Mononuclear cell (primary cell): ENCODE measurements around the gene COX7B. TPM values are rescaled to one million over a fixed set of nuclear protein-coding genes. Genes with fewer than 3 reads are reported as not detected.
"Not testable (repeated sequence)": the region's sequence is repeated elsewhere in the genome, so short reads cannot be mapped to it uniquely, and the experiment has no call there.

Source experiments
- H3K27me3 ChIP-seq: 2 replicates; pipeline ENCODE4 v1.6.0; 2011; ENCODE audit warnings: low read length, control low read depth; ENCODE audit not compliant: insufficient read depth
- H3K4me1 ChIP-seq: 2 replicates; pipeline ENCODE4 v1.5.1; 2011; ENCODE audit warnings: mild to moderate bottlenecking, low read length, control low read depth; ENCODE audit not compliant: insufficient read depth
- H3K4me3 ChIP-seq: 2 replicates; pipeline ENCODE4 v1.5.1; 2011; ENCODE audit warnings: mild to moderate bottlenecking, low read length, moderate library complexity
- H3K9me3 ChIP-seq: 2 replicates; pipeline ENCODE4 v1.5.1; 2011; ENCODE audit warnings: low read depth, mild to moderate bottlenecking, control low read depth, low read length
- total RNA-seq: library from RNA; depleted of rRNA; stranded (reverse); fragments of >200 nt; gene quantifications from one replicate; pipeline ENCODE4 v1.2.3, GENCODE V29; 2012

COX7B gene
- total RNA-seq, 1 donor: 217 TPM

DNA sequence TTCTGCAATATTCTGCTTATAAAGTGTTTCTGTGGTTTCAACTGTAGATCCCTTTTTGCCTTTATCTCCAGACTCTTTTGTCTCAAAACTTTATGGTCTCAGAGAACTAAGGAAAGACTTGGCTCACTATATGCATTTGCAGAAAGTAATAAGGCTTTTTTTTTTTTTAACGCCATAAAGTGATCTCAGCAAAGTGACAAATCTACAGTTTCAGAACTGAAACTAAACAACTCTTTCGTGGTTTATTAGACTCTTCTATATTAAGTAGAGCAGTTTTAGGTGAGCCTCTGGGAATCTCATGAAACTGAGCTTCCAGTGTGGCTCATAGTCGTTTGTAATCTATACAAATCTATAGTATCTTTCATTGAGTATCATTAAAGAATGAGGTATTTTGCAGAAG, 26.5 kb downstream of the COX7B start:
- peaks cover 11% of the 10 kb centered on the region for H3K4me1 ChIP-seq
- H3K9me3 ChIP-seq: no peaks in the 10 kb centered on the region
- H3K4me3 ChIP-seq: no peak overlapping the region
- no peaks in the 10 kb centered on the region for H3K27me3 ChIP-seq

- H3K4me3 ChIP-seq: no peak overlapping the region
- H3K9me3 ChIP-seq: no peaks in the 10 kb centered on the region
- H3K27me3 ChIP-seq: no peaks in the 10 kb centered on the region
- peaks cover 7% of the 10 kb centered on the region for H3K4me1 ChIP-seq
Measured at GRCh38 chrX:77930581-77930980, 31.3 kb downstream of the COX7B start.

DNA sequence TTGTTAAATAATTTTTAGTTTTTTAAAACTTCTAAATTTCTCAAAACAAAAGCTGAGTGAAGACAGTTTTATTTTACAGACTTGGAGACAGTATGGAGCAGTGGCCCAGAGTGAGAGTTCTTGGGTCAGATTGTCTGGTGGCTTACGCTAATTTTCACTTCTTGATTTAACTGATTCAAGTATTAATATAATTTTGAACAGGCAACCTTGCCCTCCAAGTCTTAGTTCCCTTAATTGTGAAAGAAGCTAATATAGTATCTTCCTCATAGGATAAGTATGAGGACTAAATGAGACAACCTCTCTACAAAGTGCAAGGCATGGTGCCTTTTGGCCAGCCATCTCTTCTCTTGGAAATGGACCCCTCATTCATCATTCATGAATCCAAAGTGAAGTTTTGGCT, 36.6 kb downstream of the COX7B start:
- H3K4me1 ChIP-seq: peaks cover 5% of the 10 kb centered on the region
- no peaks in the 10 kb centered on the region for H3K27me3 ChIP-seq
- no peaks in the 10 kb centered on the region for H3K9me3 ChIP-seq
- H3K4me3 ChIP-seq: no peak overlapping the region

DNA sequence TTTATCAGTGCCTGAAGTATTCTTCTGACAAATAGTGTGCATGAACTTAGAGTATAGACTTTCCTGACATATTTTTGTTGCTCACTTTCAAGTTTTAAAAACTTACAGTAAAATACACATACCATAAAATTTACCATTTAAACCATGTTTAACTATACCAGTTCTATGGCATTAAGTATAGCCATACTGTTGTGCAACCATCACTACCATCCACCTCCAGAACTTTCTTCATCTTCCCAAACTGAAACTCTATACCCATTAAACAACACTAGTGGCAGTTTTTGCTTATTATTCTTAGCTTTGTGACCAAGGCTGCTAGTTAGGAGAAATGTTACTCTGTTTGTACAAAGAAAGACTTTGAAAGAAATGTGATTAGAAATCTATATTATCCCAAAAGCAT, 37.0 kb downstream of the COX7B start:
- peaks cover 5% of the 10 kb centered on the region for H3K4me1 ChIP-seq
- no peaks in the 10 kb centered on the region for H3K27me3 ChIP-seq
- H3K4me3 ChIP-seq: no peak overlapping the region
- no peaks in the 10 kb centered on the region for H3K9me3 ChIP-seq

DNA sequence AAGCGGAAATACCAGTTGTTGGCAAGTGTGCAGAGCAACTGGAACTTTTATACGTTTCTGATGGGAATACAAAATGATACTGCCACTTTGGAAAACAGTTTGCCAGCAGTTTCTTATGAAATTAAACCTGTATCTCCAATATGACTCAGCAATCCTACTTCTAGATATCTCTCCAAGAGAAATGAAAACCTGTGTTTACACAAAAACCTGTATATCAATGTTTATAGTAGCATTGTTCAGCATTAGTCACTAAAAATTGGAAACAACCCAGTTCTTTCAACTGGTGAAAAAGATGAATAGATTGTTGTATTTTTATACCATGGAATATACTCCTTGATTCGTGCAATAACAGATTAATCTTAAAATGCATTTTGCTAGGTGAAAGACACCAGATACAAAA, 38.0 kb downstream of the COX7B start:
- Histone ChIP-seq H3K9me3 (no peaks in the 10 kb centered on the region), H3K27me3 (no peaks in the 10 kb centered on the region), H3K4me3 (no peak overlapping the region), H3K4me1 (peaks cover 7% of the 10 kb centered on the region)

GRCh38 chrX:77938083-77938680, 38.9 kb downstream of the COX7B start:
- Histone ChIP-seq H3K4me3 (no peak overlapping the region), H3K9me3 (no peaks in the 10 kb centered on the region), H3K4me1 (peaks cover 14% of the 10 kb centered on the region), H3K27me3 (no peaks in the 10 kb centered on the region)

DNA sequence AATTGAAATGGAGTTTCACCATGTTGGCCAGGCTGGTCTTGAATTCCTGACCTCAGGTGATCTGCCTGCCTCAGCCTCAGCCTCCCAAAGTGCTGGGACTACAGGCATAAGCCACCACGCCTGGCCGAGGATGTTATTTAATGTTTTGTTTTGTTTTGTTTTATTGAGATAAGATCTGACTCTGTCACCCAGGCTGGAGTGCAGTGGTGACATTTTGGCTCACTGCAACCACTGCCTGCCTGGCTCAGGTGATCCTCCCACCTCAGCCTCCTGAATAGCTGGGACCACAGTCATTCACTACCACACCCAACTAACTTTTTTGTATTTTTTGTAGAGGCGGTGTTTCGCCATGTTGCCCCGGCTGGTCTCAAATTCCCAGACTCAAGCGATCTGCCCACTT, 45.8 kb downstream of the COX7B start:
- H3K4me3 ChIP-seq, H3K9me3 ChIP-seq, H3K4me1 ChIP-seq, H3K27me3 ChIP-seq: not testable (repeated sequence)

DNA sequence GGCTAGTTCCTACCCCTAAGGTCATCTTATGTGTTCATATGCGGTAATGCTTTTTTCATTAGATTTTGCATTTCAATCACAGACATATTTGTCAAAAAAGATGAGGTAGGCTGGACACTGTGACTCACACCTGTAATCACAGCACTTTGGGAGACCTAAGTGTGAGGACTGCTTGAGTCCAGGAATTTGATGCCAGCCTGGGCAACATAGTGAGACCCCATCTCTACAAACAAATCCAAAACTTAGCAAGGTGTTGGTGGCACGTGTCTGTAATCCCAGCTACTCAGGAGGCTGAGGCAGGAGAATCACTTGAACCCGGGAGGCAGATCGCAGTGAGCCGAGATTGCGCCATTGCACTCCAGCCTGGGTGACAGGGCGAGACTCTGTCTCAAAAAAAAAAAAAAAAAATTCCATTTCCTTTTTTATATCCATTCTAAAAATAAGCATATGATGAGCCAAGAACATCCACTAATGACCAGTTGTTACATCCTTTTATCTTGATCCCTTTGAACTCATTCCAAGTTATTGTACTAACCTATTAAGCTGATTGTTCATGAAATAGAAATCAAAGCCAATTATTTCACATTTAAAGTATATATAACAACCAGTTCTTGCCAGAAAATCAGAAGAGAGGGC, 46.8 kb downstream of the COX7B start:
- no peaks in the 10 kb centered on the region for H3K9me3 ChIP-seq
- no peaks in the 10 kb centered on the region for H3K27me3 ChIP-seq
- H3K4me3 ChIP-seq: no peak overlapping the region
- H3K4me1 ChIP-seq: peaks cover 9% of the 10 kb centered on the region

- no peaks in the 10 kb centered on the region for H3K9me3 ChIP-seq
- H3K4me3 ChIP-seq: no peak overlapping the region
- peaks cover 9% of the 10 kb centered on the region for H3K4me1 ChIP-seq
- no peaks in the 10 kb centered on the region for H3K27me3 ChIP-seq
Measured at GRCh38 chrX:77946571-77946970, 47.3 kb downstream of the COX7B start.

- Histone ChIP-seq H3K27me3 (no peaks in the 10 kb centered on the region), H3K4me1 (peaks cover 6% of the 10 kb centered on the region), H3K9me3 (no peaks in the 10 kb centered on the region), H3K4me3 (no peak overlapping the region)
Measured at GRCh38 chrX:77949840-77950239, 50.6 kb downstream of the COX7B start.

GRCh38 chrX:77952173-77952572, 52.9 kb downstream of the COX7B start:
- no peaks in the 10 kb centered on the region for H3K27me3 ChIP-seq
- peaks cover 6% of the 10 kb centered on the region for H3K4me1 ChIP-seq
- H3K4me3 ChIP-seq: no peak overlapping the region
- no peaks in the 10 kb centered on the region for H3K9me3 ChIP-seq

GRCh38 chrX:77953302-77953701, 54.0 kb downstream of the COX7B start:
- no peaks in the 10 kb centered on the region for H3K27me3 ChIP-seq
- H3K9me3 ChIP-seq: no peaks in the 10 kb centered on the region
- no peak overlapping the region for H3K4me3 ChIP-seq
- H3K4me1 ChIP-seq: peaks cover 6% of the 10 kb centered on the region

DNA sequence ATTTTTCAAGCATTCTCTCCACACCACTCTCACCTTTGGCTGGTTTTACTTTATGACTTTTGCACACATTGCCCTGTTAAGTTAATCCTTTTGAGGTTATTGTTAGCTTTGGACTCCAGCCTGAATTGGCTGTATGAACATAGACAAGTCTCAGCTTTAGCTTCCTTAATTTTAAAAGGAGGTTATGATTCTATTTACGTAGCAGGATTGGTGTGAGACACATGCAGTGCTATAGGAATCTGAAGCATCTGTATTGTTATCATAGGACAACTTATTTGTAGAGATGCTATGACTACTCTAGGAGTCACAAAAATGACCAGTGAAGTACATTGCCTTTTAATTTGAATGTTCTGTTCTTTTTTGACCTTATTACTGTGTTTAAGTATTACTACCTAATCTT, 54.4 kb downstream of the COX7B start:
- Histone ChIP-seq H3K4me1 (peaks cover 6% of the 10 kb centered on the region), H3K4me3 (no peak overlapping the region)

More for the DNA sequence above, 54.4 kb downstream of the COX7B start:
- H3K27me3 ChIP-seq: no peaks in the 10 kb centered on the region
- H3K9me3 ChIP-seq: no peaks in the 10 kb centered on the region
